GM18508 (cell line): Measurements from ENCODE around the gene AMOT.
A peak's percentile ranks its signal among the peaks of the same experiment; 100 is the strongest.
"Not testable (repeated sequence)": the region's sequence is repeated elsewhere in the genome, so short reads cannot be mapped to it uniquely, and the experiment has no call there.

ENCODE experiments used
- ATAC-seq: cut with Tn5 transposase; IDR thresholded peaks from one replicate; pipeline ENCODE4 v1.9.1; 2021; ENCODE audit warnings: moderate number of reproducible peaks; ENCODE audit not compliant: insufficient read depth, unreplicated experiment

Gene AMOT

GRCh38 chrX:112840382-112841113 is at the start of gene AMOT:
Gene AMOT (minus strand): TSS chrX:112840831. CDS start chrX:112823126, 17,705 bp downstream.
- ATAC-seq: peak; percentile 28

- ATAC-seq: no peak
Measured at GRCh38 chrX:112889400-112889799, 48.8 kb upstream of the AMOT start.

- no peak for ATAC-seq
Measured at GRCh38 chrX:112888916-112889315, 48.3 kb upstream of the AMOT start.

- no peak for ATAC-seq
Measured at GRCh38 chrX:112877771-112878173, 37.1 kb upstream of the AMOT start.

- ATAC-seq: no peak
Measured at GRCh38 chrX:112874614-112875013, 34.0 kb upstream of the AMOT start.

- no peak for ATAC-seq
Measured at GRCh38 chrX:112874175-112874574, 33.5 kb upstream of the AMOT start.

- no peak for ATAC-seq
Measured at GRCh38 chrX:112868586-112868985, 28.0 kb upstream of the AMOT start.

GRCh38 chrX:112867570-112867969 is 26.9 kb upstream of the AMOT start:
- peak; percentile 82 for ATAC-seq

- no peak for ATAC-seq
Measured at GRCh38 chrX:112866175-112866574, 25.5 kb upstream of the AMOT start.

- ATAC-seq: no peak
Measured at GRCh38 chrX:112865464-112866025, 24.9 kb upstream of the AMOT start.

- ATAC-seq: no peak
Measured at GRCh38 chrX:112863850-112864249, 23.2 kb upstream of the AMOT start.

GRCh38 chrX:112857478-112857878 is 16.8 kb upstream of the AMOT start:
- no peak for ATAC-seq

- not testable (repeated sequence) for ATAC-seq
Measured at GRCh38 chrX:112854901-112855300, 14.3 kb upstream of the AMOT start.

- ATAC-seq: no peak
Measured at GRCh38 chrX:112852851-112853250, 12.2 kb upstream of the AMOT start.

GRCh38 chrX:112851806-112852205 is 11.2 kb upstream of the AMOT start:
- peak; percentile 58 for ATAC-seq

GRCh38 chrX:112851161-112851779 is 10.6 kb upstream of the AMOT start:
- ATAC-seq: peak; percentile 76

- no peak for ATAC-seq
Measured at GRCh38 chrX:112849016-112849415, 8.4 kb upstream of the AMOT start.

- no peak for ATAC-seq
Measured at GRCh38 chrX:112846782-112847181, 6.2 kb upstream of the AMOT start.

GRCh38 chrX:112846187-112846586 is 5.6 kb upstream of the AMOT start:
- no peak for ATAC-seq

GRCh38 chrX:112844250-112844649 is 3.6 kb upstream of the AMOT start:
- ATAC-seq: peak; percentile 37

- peak; percentile 4 for ATAC-seq
Measured at GRCh38 chrX:112841820-112842157, 1.2 kb upstream of the AMOT start.
